Motor neuron (in vitro differentiated cells): ENCODE measurements around the gene NIFK. TPM values are rescaled to one million over a fixed set of nuclear protein-coding genes. Genes with fewer than 3 reads are reported as not detected.
"Not testable (repeated sequence)": the region's sequence is repeated elsewhere in the genome, so short reads cannot be mapped to it uniquely, and the experiment has no call there.

Experiments
- ATAC-seq, 8 experiments: fragments of 200-7000 bp; cut with Tn5 transposase; replicated peaks in 6 of 8; 2 replicates each; pipeline ENCODE4 v1.8.0; 2021; ENCODE audit warnings: mild to moderate bottlenecking in 8 of 8, moderate library complexity in 8 of 8
- H3K27ac ChIP-seq, 2 donors: fragments of 250-450 bp; sonication (Bioruptor Pico); 2 replicates each; pipeline ENCODE4 v1.9.0; 2021; ENCODE audit warnings: antibody characterized with exemption in 2 of 2, mild to moderate bottlenecking in 2 of 2, moderate library complexity in 1 of 2
- H3K4me1 ChIP-seq, 2 donors: fragments of 250-450 bp; sonication (Bioruptor Pico); replicated peaks in 1 of 2; 2 replicates each; pipeline ENCODE4 v1.6.1; 2021; ENCODE audit warnings: antibody characterized with exemption in 2 of 2, mild to moderate bottlenecking in 2 of 2, moderate library complexity in 1 of 2
- H3K4me3 ChIP-seq, 5 donors: fragments of 250-450 bp; sonication (Bioruptor Pico); 2 replicates each; pipeline ENCODE4 v1.9.0; 2021; ENCODE audit warnings: antibody characterized with exemption in 5 of 5, mild to moderate bottlenecking in 5 of 5, moderate library complexity in 4 of 5
- WGBS, 10 experiments: fragments of 450-650 bp; shearing (Covaris generic); methylation state at CpG; one replicate each; pipeline ENCODE4 v1.0.0; 2022; 5-methylcytosine and 5-hydroxymethylcytosine counted together
- in situ Hi-C, 9 experiments: fragments of 400-800 bp; cut with MboI; loops; one replicate each; pipeline ENCODE4 v1.15.0; 2021; ENCODE audit warnings: low sequenced_read_pairs in 9 of 9, low pct_unique_long_range_greater_than_20kb in 2 of 9; ENCODE audit not compliant: unreplicated experiment in 9 of 9
- total RNA-seq, 8 experiments: library from RNA; unstranded; fragments of 300-600 nt; gene quantifications; 2 replicates each; pipeline versions ENCODE4 v1.2.3 to v1.2.4, GENCODE V29; 2022

Gene NIFK
- total RNA-seq, 8 experiments from 2014 or later: 34.1 to 106 (median 60.4) TPM

- 20 to 100% (median 79%) methylated on average over 1 to 5 of the region's 5 CpGs for WGBS, 10 experiments
- ATAC-seq: peak in 4 of 8 experiments; percentile 9 to 71 (median 44)
- Histone ChIP-seq H3K4me3 (no peak overlapping the region), H3K27ac (no peak overlapping the region), H3K4me1 (no peaks in the 10 kb centered on the region)
- in situ Hi-C loops: loop anchor here in 2 of 9 experiments (25.0 kb wide), 3 partner anchors 110 to 335 kb away; partner anchors contain the start of gene RNU4ATAC (in 2 of the 2)
Measured at GRCh38 chr2:121722479-121722878, 14.2 kb downstream of the NIFK start.

GRCh38 chr2:121721926-121722325 lies 14.7 kb downstream of the NIFK start:
- 0 to 97% (median 47%) methylated on average over 1 to 7 of the region's 8 CpGs; no CpG with 5 or more reads in 2 of the 10 experiments for WGBS, 10 experiments
- in situ Hi-C loops: loop anchor here in 2 of 9 experiments (25.0 kb wide), 3 partner anchors 110 to 335 kb away; partner anchors contain the start of gene RNU4ATAC (in 2 of the 2)
- H3K27ac ChIP-seq: no peak overlapping the region
- ATAC-seq: peak in 3 of 8 experiments; percentile 42 to 82 (median 70)
- no peaks in the 10 kb centered on the region for H3K4me1 ChIP-seq
- no peak overlapping the region for H3K4me3 ChIP-seq

- H3K27ac ChIP-seq: no peak overlapping the region
- no peaks in the 10 kb centered on the region for H3K4me1 ChIP-seq
- WGBS, 10 experiments: 79 to 100% (median 100%) methylated on average over 1 to 4 of the region's 6 CpGs; no CpG with 5 or more reads in 3 of the 10 experiments
- no peak for ATAC-seq
- in situ Hi-C loops: loop anchor here in 2 of 9 experiments (25.0 kb wide), 3 partner anchors 105 to 330 kb away; partner anchors contain the start of gene RNU4ATAC (in 2 of the 2)
- no peak overlapping the region for H3K4me3 ChIP-seq
Measured at GRCh38 chr2:121717529-121717928, 19.1 kb downstream of the NIFK start.

- in situ Hi-C loops: loop anchor here in 2 of 9 experiments (25.0 kb wide), 3 partner anchors 104 to 329 kb away; partner anchors contain the start of gene RNU4ATAC (in 2 of the 2)
- Histone ChIP-seq H3K27ac (no peak overlapping the region), H3K4me1 (no peaks in the 10 kb centered on the region), H3K4me3 (no peak overlapping the region)
- WGBS, 10 experiments: 11 to 100% (median 83%) methylated on average over 1 of the region's 1 CpG; no CpG with 5 or more reads in 1 of the 10 experiments
- ATAC-seq: no peak
Measured at GRCh38 chr2:121716126-121716525, 20.5 kb downstream of the NIFK start.

GRCh38 chr2:121711481-121711880 lies 25.2 kb downstream of the NIFK start:
- in situ Hi-C loops: loop anchor here in 2 of 9 experiments (25.0 kb wide), 3 partner anchors 99 to 324 kb away; partner anchors contain the start of gene RNU4ATAC (in 2 of the 2)

GRCh38 chr2:121710470-121711170 lies 26.1 kb downstream of the NIFK start:
- no peaks in the 10 kb centered on the region for H3K4me1 ChIP-seq
- H3K27ac ChIP-seq: no peak overlapping the region
- H3K4me3 ChIP-seq: no peak overlapping the region
- in situ Hi-C loops: loop anchor here in 2 of 9 experiments (25.0 kb wide), 3 partner anchors 98 to 323 kb away; partner anchors contain the start of gene RNU4ATAC (in 2 of the 2)
- 25 to 96% (median 86%) methylated on average over 1 to 5 of the region's 7 CpGs; no CpG with 5 or more reads in 4 of the 10 experiments for WGBS, 10 experiments
- ATAC-seq: no peak

More at GRCh38 chr2:121711481-121711880, 25.2 kb downstream of the NIFK start:
- H3K4me3 ChIP-seq, ATAC-seq, H3K4me1 ChIP-seq, H3K27ac ChIP-seq: not testable (repeated sequence)
- WGBS, 10 experiments: 0 to 94% (median 45%) methylated on average over 1 to 2 of the region's 3 CpGs; no CpG with 5 or more reads in 6 of the 10 experiments

- no peak for ATAC-seq
- H3K4me3 ChIP-seq: no peak overlapping the region
- in situ Hi-C loops: loop anchor here in 2 of 9 experiments (25.0 kb wide), 3 partner anchors 98 to 323 kb away; partner anchors contain the start of gene RNU4ATAC (in 2 of the 2)
Measured at GRCh38 chr2:121709776-121710469, 26.8 kb downstream of the NIFK start.

GRCh38 chr2:121707920-121708361 lies 28.7 kb downstream of the NIFK start:
- Histone ChIP-seq H3K4me3 (no peak overlapping the region), H3K27ac (no peak overlapping the region), H3K4me1 (no peaks in the 10 kb centered on the region)
- ATAC-seq: no peak
- WGBS, 10 experiments: 63 to 100% (median 76%) methylated on average over 1 to 5 of the region's 5 CpGs
- in situ Hi-C loops: loop anchor here in 2 of 9 experiments (25.0 kb wide), 3 partner anchors 96 to 321 kb away; partner anchors contain the start of gene RNU4ATAC (in 2 of the 2)

More at GRCh38 chr2:121709776-121710469, 26.8 kb downstream of the NIFK start:
- WGBS, 10 experiments: 13 to 80% (median 46%) methylated on average over 1 to 6 of the region's 11 CpGs; no CpG with 5 or more reads in 3 of the 10 experiments
- H3K4me1 ChIP-seq: no peaks in the 10 kb centered on the region
- H3K27ac ChIP-seq: no peak overlapping the region

GRCh38 chr2:121707344-121707919 lies 29.2 kb downstream of the NIFK start:
- no peak for ATAC-seq
- WGBS, 10 experiments: 10 to 49% (median 47%) methylated on average over 2 to 9 of the region's 9 CpGs; no CpG with 5 or more reads in 2 of the 10 experiments
- Histone ChIP-seq H3K4me3 (no peak overlapping the region), H3K4me1 (no peaks in the 10 kb centered on the region), H3K27ac (no peak overlapping the region)
- in situ Hi-C loops: loop anchor here in 2 of 9 experiments (25.0 kb wide), 3 partner anchors 95 to 320 kb away; partner anchors contain the start of gene RNU4ATAC (in 2 of the 2)

GRCh38 chr2:121705958-121706357 lies 30.7 kb downstream of the NIFK start:
- H3K27ac ChIP-seq: no peak overlapping the region
- H3K4me3 ChIP-seq: no peak overlapping the region
- WGBS, 10 experiments: 53 to 100% (median 92%) methylated on average over 1 to 4 of the region's 4 CpGs; no CpG with 5 or more reads in 1 of the 10 experiments
- no peaks in the 10 kb centered on the region for H3K4me1 ChIP-seq
- in situ Hi-C loops: loop anchor here in 2 of 9 experiments (25.0 kb wide), 3 partner anchors 94 to 319 kb away; partner anchors contain the start of gene RNU4ATAC (in 2 of the 2)
- ATAC-seq: no peak

GRCh38 chr2:121705390-121705789 lies 31.3 kb downstream of the NIFK start:
- H3K4me1 ChIP-seq: no peaks in the 10 kb centered on the region
- WGBS, 10 experiments: 80 to 96% (median 89%) methylated on average over 1 to 7 of the region's 8 CpGs; no CpG with 5 or more reads in 1 of the 10 experiments
- H3K27ac ChIP-seq: no peak overlapping the region
- H3K4me3 ChIP-seq: no peak overlapping the region
- no peak for ATAC-seq
- in situ Hi-C loops: loop anchor here in 2 of 9 experiments (25.0 kb wide), 3 partner anchors 93 to 318 kb away; partner anchors contain the start of gene RNU4ATAC (in 2 of the 2)

- H3K4me1 ChIP-seq: peaks cover 0 to 10% of the 10 kb centered on the region in 2 donors
- in situ Hi-C loops: loop anchor here in 2 of 9 experiments (25.0 kb wide), 3 partner anchors 89 to 314 kb away; partner anchors contain the start of gene RNU4ATAC (in 2 of the 2)
- peak in 1 of 8 experiments; percentile 15 for ATAC-seq
Measured at GRCh38 chr2:121701761-121702160, 34.9 kb downstream of the NIFK start.

More at GRCh38 chr2:121701761-121702160, 34.9 kb downstream of the NIFK start:
- H3K4me3 ChIP-seq, H3K27ac ChIP-seq: not testable (repeated sequence)
